ENCODE measurements around the gene CSMD2. TPM values are rescaled to one million over a fixed set of nuclear protein-coding genes. Genes with fewer than 3 reads are reported as not detected.

Gene CSMD2
- total RNA-seq = 0.19 TPM in 1 of 2 replicates, not detected in the other

DNA sequence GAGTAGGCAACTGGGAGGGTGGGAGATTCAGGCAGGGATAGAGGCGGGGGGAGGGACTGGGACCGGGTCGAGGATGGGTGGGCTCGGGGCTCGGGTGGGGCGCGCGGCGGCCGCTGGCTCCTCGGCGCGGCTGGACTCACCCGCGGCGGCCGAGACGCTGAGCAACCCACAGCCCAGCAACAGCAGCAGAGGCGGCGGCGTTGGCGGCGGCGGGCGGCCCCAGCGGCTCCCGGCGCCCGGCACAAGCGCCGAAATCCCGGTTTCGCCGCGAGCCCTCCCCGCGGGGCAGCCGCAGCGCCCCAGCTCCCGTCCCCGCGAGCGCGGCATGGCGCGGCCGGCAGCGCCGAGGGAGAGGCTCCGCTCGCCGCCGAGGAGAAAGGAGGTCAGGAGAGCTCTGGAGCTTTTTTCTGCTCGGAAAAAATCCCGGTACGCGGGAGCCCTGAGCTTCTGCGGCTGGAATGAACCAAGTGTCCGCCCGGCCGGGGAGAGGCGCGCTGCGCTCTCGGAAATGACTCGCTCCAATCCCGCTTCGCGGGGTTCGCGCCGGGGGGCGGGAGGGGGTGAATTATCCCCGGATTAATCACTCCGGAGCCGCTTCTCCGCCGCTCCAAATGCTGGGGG lies at the start of gene CSMD2:
TSS of gene CSMD2 (minus strand) at position 460 of the 621 bp plus-strand sequence. CDS start at position 327, 133 bp downstream.

DNA sequence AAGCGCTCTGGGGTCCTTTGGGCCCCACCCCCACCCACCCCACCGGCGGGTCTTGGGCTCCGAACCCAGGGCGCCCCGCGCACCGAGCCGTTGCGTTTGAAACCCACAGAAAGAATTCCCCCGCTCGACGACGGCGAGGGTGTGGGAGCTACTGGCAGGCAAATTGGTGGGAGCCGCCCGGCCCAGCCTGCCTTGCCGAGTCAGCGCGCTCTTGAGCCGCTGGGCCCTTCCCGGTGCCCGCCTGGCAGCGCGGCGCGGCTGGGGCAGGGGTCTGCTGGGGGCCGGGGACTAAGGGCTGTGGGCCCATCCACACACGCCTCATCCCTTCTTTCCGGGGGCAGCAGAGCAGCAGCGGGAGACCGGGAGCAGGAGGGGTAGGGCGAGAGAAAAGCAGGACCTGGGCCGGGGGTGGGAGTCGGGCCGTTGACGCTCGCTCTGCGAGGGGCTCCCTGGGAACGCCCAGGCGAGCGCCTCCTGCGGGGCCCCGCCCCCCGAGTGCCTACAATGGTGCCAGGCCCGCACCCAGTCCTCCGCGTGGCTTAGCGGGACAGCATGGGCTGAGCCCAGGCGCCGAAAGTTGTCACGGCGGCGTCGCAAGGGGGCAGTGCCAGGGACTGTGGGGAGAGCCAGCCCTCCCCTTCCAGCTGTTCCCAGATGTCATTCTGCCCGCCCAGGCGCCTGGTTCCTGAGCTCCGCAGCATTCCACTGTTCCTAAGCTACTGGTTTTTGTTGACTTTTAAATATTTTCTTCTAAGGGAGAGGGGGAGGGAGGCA lies 12.0 kb upstream of the CSMD2 start, which contains the start of gene C1orf94:
TSS of gene C1orf94 (plus strand) at position 78 of the 774 bp plus-strand sequence. CDS start 883 bp downstream, outside the sequence.

DNA sequence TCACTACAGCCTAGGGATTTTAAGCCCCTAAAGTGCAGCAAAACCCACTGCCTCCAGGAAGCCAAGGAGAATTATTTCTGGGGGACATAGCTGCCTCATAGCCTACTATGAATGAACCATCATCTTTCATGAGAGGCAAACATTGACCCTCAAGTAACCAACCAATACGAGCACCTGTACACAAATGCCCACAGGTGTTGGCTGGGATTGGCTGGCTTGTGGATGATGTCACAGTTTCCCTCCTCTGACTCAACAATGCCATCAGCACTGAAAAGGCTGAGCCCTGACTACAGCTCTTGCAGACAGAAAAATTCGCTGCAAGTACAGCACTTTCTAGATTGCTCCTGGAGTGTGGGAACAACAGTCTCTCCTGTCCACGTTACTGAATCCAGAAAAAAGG lies 301.3 kb downstream of the CSMD2 start, which contains the start of gene HMGB4:
TSS of gene HMGB4 (plus strand) at position 301 of the 400 bp plus-strand sequence. CDS start 113 bp downstream, outside the sequence.

DNA sequence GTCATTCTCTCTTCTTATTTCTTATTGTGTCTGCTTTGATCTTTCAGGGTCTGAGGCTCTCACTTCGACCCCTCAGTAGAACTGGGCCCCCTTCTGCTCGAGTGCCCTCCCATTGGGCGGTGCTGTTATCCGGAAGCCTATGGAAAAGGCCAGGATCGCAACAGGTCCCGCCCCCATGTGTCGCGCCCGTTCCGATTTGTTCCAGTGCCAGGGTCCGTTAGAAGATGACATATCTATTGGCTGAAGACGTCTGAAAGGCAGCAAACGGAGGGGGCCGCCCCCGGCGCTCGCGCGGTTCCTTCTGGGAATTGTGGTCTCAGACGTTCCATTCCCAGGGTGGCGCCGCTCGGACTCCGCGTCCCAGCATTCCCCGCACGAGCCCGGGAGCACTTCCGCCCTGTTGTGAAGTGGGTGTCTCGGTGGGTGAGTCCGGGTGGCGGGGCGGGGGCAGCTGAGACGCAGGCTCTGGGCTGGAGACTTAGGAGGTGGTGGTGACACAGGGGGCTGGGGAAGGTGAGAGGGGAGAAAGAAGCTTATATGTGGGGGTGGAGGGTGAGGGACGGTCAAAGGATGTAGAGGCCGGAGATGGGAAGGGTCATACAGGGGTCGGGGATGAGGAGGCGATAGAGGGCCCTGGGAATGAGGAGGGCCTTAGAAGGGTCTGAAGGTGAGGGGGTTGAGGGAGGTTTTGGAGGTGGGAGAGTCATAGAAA lies 692.6 kb downstream of the CSMD2 start, which contains the start of gene ZSCAN20:
TSS of gene ZSCAN20 (plus strand) at position 377 of the 712 bp plus-strand sequence. CDS start 6,644 bp downstream, outside the sequence.

Small RNA genes lying within 50 kb of the gene (small RNA-seq; reads per million reads assigned to genes)
- 0.11 reads per million for gene RNA5SP42

Other genes starting within 250 kb of the CSMD2 start
- not detected in 2 replicates for gene C1orf94, start 11.7 kb upstream of the CSMD2 start, total RNA-seq